B cell (primary cell): ENCODE data around the gene SLC37A1. TPM values are rescaled to one million over a fixed set of nuclear protein-coding genes. Genes with fewer than 3 reads are reported as not detected.

Experiments used
- ATAC-seq: fragments of 200-7000 bp; cut with Tn5 transposase; one replicate; pipeline ENCODE4 v1.10.0; 2021; ENCODE audit warnings: low read depth, mild to moderate bottlenecking, moderate number of reproducible peaks, moderate library complexity
- CTCF ChIA-PET: fragments of 350-600 bp; sonication (Branson Sonifier 250); formaldehyde crosslinking; loops from one replicate; lab custom pipeline; 2021; ENCODE audit warnings: antibody characterized with exemption, inconsistent platforms; lab: Charles Lee
- POLR2A ChIA-PET: fragments of 350-600 bp; sonication (Branson Sonifier 250); formaldehyde crosslinking; loops from one replicate; lab custom pipeline; 2021; ENCODE audit warnings: antibody characterized with exemption; lab: Charles Lee
- DNase-seq: peaks from one replicate; pipeline ENCODE4 v3.0.0; 2013
- H2AFZ ChIP-seq: 2 replicates; pipeline ENCODE4 v1.6.1; 2012; ENCODE audit warnings: mild to moderate bottlenecking, low read depth, low read length; ENCODE audit not compliant: insufficient read depth, poor library complexity, severe bottlenecking
- H3K27ac ChIP-seq, 2 donors: 1 replicate in 1 of 2; 2 replicates in 1 of 2; pipeline ENCODE4 v1.5.1; 2012 to 2013; ENCODE audit warnings: low read length in 2 of 2, mild to moderate bottlenecking in 2 of 2, moderate library complexity in 1 of 2
- H3K27me3 ChIP-seq, 4 experiments: fragments of 200-600 bp in 1 of 4; sonication (generic) in 1 of 4; replicated peaks in 1 of 4; 1 replicate in 2 of 4; 2 replicates in 2 of 4; pipeline versions ENCODE4 v1.6.1 to v1.7.0; 2013 to 2016; ENCODE audit warnings: low read length in 3 of 4, mild to moderate bottlenecking in 2 of 4, mixed read lengths in 1 of 4, moderate library complexity in 1 of 4; ENCODE audit not compliant: insufficient read depth in 4 of 4, control insufficient read depth in 3 of 4; ENCODE audit errors: control extremely low read depth in 1 of 4
- H3K36me3 ChIP-seq, 2 experiments: replicated peaks in 1 of 2; 1 replicate in 1 of 2; 2 replicates in 1 of 2; pipeline versions ENCODE4 v1.6.1 to v1.7.1; 2013; ENCODE audit warnings: low read length in 1 of 2; ENCODE audit not compliant: insufficient read depth in 2 of 2, control insufficient read depth in 1 of 2; ENCODE audit errors: control extremely low read depth in 1 of 2, extremely low read depth in 1 of 2
- H3K4me1 ChIP-seq, 2 donors: fragments of 200-600 bp in 1 of 2; sonication (generic) in 1 of 2; 1 replicate in 1 of 2; 2 replicates in 1 of 2; pipeline versions ENCODE4 v1.5.1 to v1.6.1; 2013 to 2017; ENCODE audit warnings: low read length in 2 of 2; ENCODE audit not compliant: control insufficient read depth in 2 of 2, insufficient read depth in 2 of 2
- H3K4me2 ChIP-seq: replicated peaks from 2 replicates; pipeline ENCODE3; 2012; ENCODE audit warnings: mild to moderate bottlenecking, low read depth, low read length; ENCODE audit not compliant: poor library complexity, severe bottlenecking
- H3K4me3 ChIP-seq, 5 experiments: fragments of 200-600 bp in 1 of 5; sonication (generic) in 1 of 5; 1 replicate in 3 of 5; 2 replicates in 2 of 5; pipeline versions ENCODE4 v1.5.1 to v1.7.0; 2011 to 2016; ENCODE audit warnings: low read length in 4 of 5, mild to moderate bottlenecking in 4 of 5, low read depth in 2 of 5, control low read depth in 1 of 5, moderate library complexity in 1 of 5; ENCODE audit not compliant: insufficient read depth in 1 of 5; ENCODE audit errors: control extremely low read depth in 1 of 5, extremely low read depth in 1 of 5
- H3K79me2 ChIP-seq: fragments of 200-600 bp; sonication (generic); one replicate; pipeline ENCODE4 v1.6.0; 2016; ENCODE audit warnings: low read length; ENCODE audit not compliant: control insufficient read depth, insufficient read depth
- H3K9ac ChIP-seq: fragments of 200-600 bp; sonication (generic); 2 replicates; pipeline ENCODE4 v1.6.1; 2017; ENCODE audit warnings: mild to moderate bottlenecking, low read length, moderate library complexity
- H3K9me3 ChIP-seq, 3 donors: one replicate each; pipeline versions ENCODE4 v1.6.1 to v1.7.1; 2013; ENCODE audit warnings: low read length in 2 of 3; ENCODE audit not compliant: control insufficient read depth in 2 of 3, insufficient read depth in 1 of 3; ENCODE audit errors: control extremely low read depth in 1 of 3
- H4K20me1 ChIP-seq: 2 replicates; pipeline ENCODE4 v1.6.0; 2012; ENCODE audit warnings: mild to moderate bottlenecking, low read length; ENCODE audit not compliant: insufficient read depth, control insufficient read depth, poor library complexity, severe bottlenecking
- H3K27ac Mint-ChIP-seq: one replicate; pipeline ENCODE4 v1.8.0; 2021; ENCODE audit warnings: mixed read lengths
- H3K27me3 Mint-ChIP-seq: one replicate; pipeline ENCODE4 v1.8.0; 2021; ENCODE audit warnings: mixed read lengths
- H3K4me1 Mint-ChIP-seq: one replicate; pipeline ENCODE4 v1.8.0; 2021; ENCODE audit warnings: mixed read lengths
- H3K4me3 Mint-ChIP-seq: one replicate; pipeline ENCODE4 v1.8.0; 2021; ENCODE audit warnings: mixed read lengths
- H3K9me3 Mint-ChIP-seq: one replicate; pipeline ENCODE4 v1.8.0; 2022; ENCODE audit warnings: mixed read lengths; ENCODE audit not compliant: insufficient read depth
- CTCF ChIP-seq: fragments of 200-600 bp; IDR thresholded peaks from one replicate; pipeline ENCODE4 v1.8.0; 2022; ENCODE audit warnings: antibody characterized with exemption, mild to moderate bottlenecking
- EZH2 ChIP-seq: IDR thresholded peaks from 2 replicates; pipeline ENCODE4 v1.6.1; 2012; ENCODE audit warnings: borderline replicate concordance, low read depth, mild to moderate bottlenecking, moderate library complexity, low read length; ENCODE audit not compliant: insufficient read depth, poor library complexity, severe bottlenecking
- WGBS: methylation state at CpG from one replicate; pipeline ENCODE4 v1.1.5; 2013; ENCODE audit warnings: missing lambda C conversion rate; ENCODE audit not compliant: insufficient coverage; 5-methylcytosine and 5-hydroxymethylcytosine counted together
- intact Hi-C: fragments of 100-400 bp; cut with micrococcal nuclease; formaldehyde crosslinking; loops from one replicate; pipeline ENCODE4 v1.10.0; 2022
- polyA plus RNA-seq: library from polyadenylated mRNA; depleted of rRNA; stranded (reverse); fragments of >200 nt; gene quantifications from 2 replicates; pipeline ENCODE4 v1.2.3, GENCODE V29; 2012
- total RNA-seq, 2 donors: library from RNA; stranded (reverse); fragments of 120-200 nt in 1 of 2; gene quantifications; 1 replicate in 1 of 2; 2 replicates in 1 of 2; pipeline versions ENCODE4 v1.2.3 to v1.2.4, GENCODE V29; 2013 to 2022

Gene SLC37A1
- total and polyA plus RNA-seq, 2 donors (not counting 1 experiment from before 2014, with no cell fraction given) = 38.1 to 60.2 TPM

GRCh38 chr21:42465008-42465802 is 48.4 kb upstream of the SLC37A1 start:
- Histone ChIP-seq H3K4me3 (peak overlapping the region in 1 of 5 experiments; percentile 22), H3K27me3 (peaks cover 0 to 8% (median 0%) of the 10 kb centered on the region in 4 experiments), H2AFZ (no peak overlapping the region), H3K27ac (peak overlapping the region in 1 of 2 donors; percentile 67), H3K4me2 (peak overlapping the region; percentile 58), H3K36me3 (no peaks in the 10 kb centered on the region), H3K9me3 (peaks cover 0 to 5% (median 0%) of the 10 kb centered on the region in 3 donors), H4K20me1 (no peaks in the 10 kb centered on the region), H3K9ac (peak overlapping the region; percentile 19), H3K79me2 (no peaks in the 10 kb centered on the region), H3K4me1 (peaks cover 69 to 82% of the 10 kb centered on the region in 2 donors)
- peak; percentile 11 for ATAC-seq
- DNase-seq = peak; percentile 83
- WGBS = 2% methylated on average over 5 of the region's 8 CpGs
- ChIA-PET CTCF (interaction anchor here (0.5 kb wide), 1 partner anchor 320 kb away, joined by 3 read pairs; no protein-coding TSS in a partner anchor), POLR2A (no interaction called here)
- intact Hi-C loops = no loop called here
- peak overlapping the region; percentile 69 for H3K27ac Mint-ChIP-seq
- no peaks in the 10 kb centered on the region for H3K9me3 Mint-ChIP-seq
- peaks cover 74% of the 10 kb centered on the region for H3K4me1 Mint-ChIP-seq
- TF ChIP-seq CTCF = no peak
- no peak for TF ChIP-seq EZH2
- H3K27me3 Mint-ChIP-seq = peaks cover 7% of the 10 kb centered on the region
- H3K4me3 Mint-ChIP-seq = peak overlapping the region; percentile 65

DNA sequence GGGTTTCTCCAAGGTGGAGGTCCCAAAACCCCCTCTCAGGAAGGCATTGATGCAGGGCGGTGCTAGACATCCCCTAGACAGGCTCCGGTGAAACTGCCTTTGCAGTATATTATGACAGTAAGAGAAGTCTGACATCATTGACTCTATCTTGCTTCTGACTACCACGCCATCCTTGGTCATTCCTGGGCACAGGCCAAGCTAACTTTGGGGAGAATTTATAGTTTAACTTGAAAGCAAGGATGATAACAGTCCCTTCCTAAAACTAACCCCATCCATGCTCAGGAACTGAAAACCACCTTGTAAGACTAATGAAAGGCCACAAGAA is 47.9 kb upstream of the SLC37A1 start:
- no peak for DNase-seq
- peak overlapping the region; percentile 69 for H3K27ac Mint-ChIP-seq
- H3K79me2 ChIP-seq = no peaks in the 10 kb centered on the region

More for the DNA sequence above, 47.9 kb upstream of the SLC37A1 start:
- intact Hi-C loops = no loop called here
- H3K4me1 Mint-ChIP-seq = peaks cover 69% of the 10 kb centered on the region
- ATAC-seq = no peak
- H3K4me1 ChIP-seq = peaks cover 63 to 77% of the 10 kb centered on the region in 2 donors
- peaks cover 0 to 8% (median 0%) of the 10 kb centered on the region in 4 experiments for H3K27me3 ChIP-seq
- peak overlapping the region; percentile 58 for H3K4me2 ChIP-seq
- H3K9ac ChIP-seq = no peak overlapping the region
- WGBS = no CpG with 5 or more reads among the region's 3 CpGs
- ChIA-PET POLR2A (no interaction called here), CTCF (interaction anchor here (0.5 to 0.7 kb wide), 2 partner anchors 28 to 321 kb away, joined by 3 to 4 read pairs; no protein-coding TSS in a partner anchor)
- TF ChIP-seq CTCF = no peak
- TF ChIP-seq EZH2 = no peak
- H3K36me3 ChIP-seq = no peaks in the 10 kb centered on the region
- peaks cover 0 to 5% (median 0%) of the 10 kb centered on the region in 3 donors for H3K9me3 ChIP-seq
- H4K20me1 ChIP-seq = no peaks in the 10 kb centered on the region
- H3K9me3 Mint-ChIP-seq = no peaks in the 10 kb centered on the region
- H3K27ac ChIP-seq = peak overlapping the region in 1 of 2 donors; percentile 67
- H3K4me3 ChIP-seq = no peak overlapping the region
- peaks cover 7% of the 10 kb centered on the region for H3K27me3 Mint-ChIP-seq
- no peak overlapping the region for H2AFZ ChIP-seq
- peak overlapping the region; percentile 65 for H3K4me3 Mint-ChIP-seq
